ENCODE results near the gene SERPINA10.

- TF ChIP-seq EZH2 (IDR thresholded peaks at IDR 0.05; ENCODE audit: borderline replicate concordance, low read depth, low read length, severe bottlenecking): no peak
- TF ChIP-seq, protein P1, sequence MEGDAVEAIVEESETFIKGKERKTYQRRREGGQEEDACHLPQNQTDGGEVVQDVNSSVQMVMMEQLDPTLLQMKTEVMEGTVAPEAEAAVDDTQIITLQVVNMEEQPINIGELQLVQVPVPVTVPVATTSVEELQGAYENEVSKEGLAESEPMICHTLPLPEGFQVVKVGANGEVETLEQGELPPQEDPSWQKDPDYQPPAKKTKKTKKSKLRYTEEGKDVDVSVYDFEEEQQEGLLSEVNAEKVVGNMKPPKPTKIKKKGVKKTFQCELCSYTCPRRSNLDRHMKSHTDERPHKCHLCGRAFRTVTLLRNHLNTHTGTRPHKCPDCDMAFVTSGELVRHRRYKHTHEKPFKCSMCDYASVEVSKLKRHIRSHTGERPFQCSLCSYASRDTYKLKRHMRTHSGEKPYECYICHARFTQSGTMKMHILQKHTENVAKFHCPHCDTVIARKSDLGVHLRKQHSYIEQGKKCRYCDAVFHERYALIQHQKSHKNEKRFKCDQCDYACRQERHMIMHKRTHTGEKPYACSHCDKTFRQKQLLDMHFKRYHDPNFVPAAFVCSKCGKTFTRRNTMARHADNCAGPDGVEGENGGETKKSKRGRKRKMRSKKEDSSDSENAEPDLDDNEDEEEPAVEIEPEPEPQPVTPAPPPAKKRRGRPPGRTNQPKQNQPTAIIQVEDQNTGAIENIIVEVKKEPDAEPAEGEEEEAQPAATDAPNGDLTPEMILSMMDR (IDR thresholded peaks at IDR 0.05; ENCODE audit: borderline replicate concordance, extremely low read depth, low read length, poor library complexity, severe bottlenecking): no peak
Measured at GRCh38 chr14:94309721-94310120, 16.7 kb upstream of the SERPINA10 start.

Measured in DND-41 (cell line).